NCI-H1436 treated with DMSO at 0.1 percent for 48 hours (cell line): ENCODE results near the gene ZNF385D.

Source experiments
- DNase-seq: peaks from one replicate; lab custom pipeline; 2025; lab: John Stamatoyannopoulos, UW

ZNF385D gene

DNA sequence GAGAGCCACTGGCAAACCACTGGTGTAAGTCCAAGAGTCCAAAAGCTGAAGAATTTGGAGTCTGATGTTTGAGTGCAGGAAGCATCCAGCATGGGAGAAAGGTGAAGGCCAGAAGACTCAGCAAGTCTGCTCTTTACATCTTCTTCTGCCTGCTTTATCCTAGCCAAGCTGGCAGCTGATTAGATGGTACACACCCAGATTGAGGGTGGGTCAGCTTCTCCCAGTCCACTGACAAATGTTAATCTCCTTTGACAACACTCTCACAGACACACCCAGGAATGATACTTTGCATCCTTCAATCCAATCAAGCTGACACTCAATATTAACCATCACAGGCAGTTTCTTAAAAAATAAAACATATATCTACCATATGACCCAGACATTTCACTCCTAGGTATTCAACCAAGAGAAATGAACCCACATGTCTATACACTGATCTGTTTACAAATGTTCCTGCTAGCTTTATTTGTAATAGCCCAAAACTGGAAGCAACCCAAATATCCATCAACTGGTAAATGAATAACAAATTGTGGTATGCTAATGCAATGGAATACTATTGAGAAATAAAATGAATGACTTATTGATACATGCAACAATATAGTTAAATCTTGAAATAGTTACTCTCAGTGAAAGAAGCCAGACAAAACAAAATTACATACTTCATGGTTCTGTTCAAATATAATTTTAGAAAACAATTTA is 373.8 kb downstream of the ZNF385D start:
- no peak for DNase-seq

DNA sequence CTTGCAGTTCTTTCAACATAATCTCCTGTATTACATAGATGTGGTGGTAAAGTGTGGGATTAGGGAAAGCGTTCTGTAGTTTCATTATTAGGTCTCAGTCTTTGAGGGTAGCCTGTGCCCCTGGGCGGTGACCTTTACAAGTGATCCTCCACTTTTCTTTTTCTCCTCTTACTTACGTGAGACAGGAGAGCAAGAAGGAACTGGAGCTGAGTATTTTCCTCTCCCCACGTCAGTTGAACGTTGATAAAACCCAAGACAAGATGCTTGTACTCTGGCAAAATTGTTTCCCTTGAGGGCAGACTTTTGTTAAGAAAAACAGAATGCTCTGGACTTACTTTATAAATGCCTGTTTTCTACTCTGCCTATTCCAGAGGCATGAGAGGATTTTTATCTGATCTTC is 378.7 kb downstream of the ZNF385D start:
- no peak for DNase-seq
